ENCODE results near the gene PPP3CB. TPM values are rescaled to one million over a fixed set of nuclear protein-coding genes. Genes with fewer than 3 reads are reported as not detected.
"Not testable (repeated sequence)": the region's sequence is repeated elsewhere in the genome, so short reads cannot be mapped to it uniquely, and the experiment has no call there.

The PPP3CB gene

GRCh38 chr10:73394325-73394724 is 101.5 kb downstream of the PPP3CB start:
- not testable (repeated sequence) for H3K18ac ChIP-seq (ENCODE audit: low read depth in 1 of 2, low read length in 2 of 2); H3K4ac ChIP-seq (ENCODE audit: low read depth in 1 of 2, low read length in 2 of 2); H3K9me3 ChIP-seq (ENCODE audit: control insufficient read depth, low read length); H2BK5ac ChIP-seq (ENCODE audit: low read depth, low read length, poor library complexity, severe bottlenecking); H3K14ac ChIP-seq (ENCODE audit: low read length in 2 of 2); H3K9ac ChIP-seq (ENCODE audit: low read length); H2BK15ac ChIP-seq (ENCODE audit: low read depth, poor library complexity, severe bottlenecking); H3K27ac ChIP-seq (ENCODE audit: low read length, poor library complexity, severe bottlenecking); H3K4me2 ChIP-seq (ENCODE audit: low read length, poor library complexity, severe bottlenecking); H3K23ac ChIP-seq (ENCODE audit: low read length in 2 of 2); H3K4me1 ChIP-seq (ENCODE audit: control insufficient read depth, insufficient read depth, low read depth, low read length); DNase-seq; H3K4me3 ChIP-seq (ENCODE audit: insufficient read depth in 1 of 2, low read depth in 1 of 2, low read length in 2 of 2); H4K91ac ChIP-seq (ENCODE audit: low read length); H2AK5ac ChIP-seq (ENCODE audit: low read length, severe bottlenecking); H2BK12ac ChIP-seq (ENCODE audit: low read length in 2 of 2); H3K27me3 ChIP-seq (ENCODE audit: control insufficient read depth in 1 of 2, insufficient read depth in 1 of 2, low read length in 2 of 2); H2AFZ ChIP-seq (ENCODE audit: low read depth, low read length); H4K8ac ChIP-seq (ENCODE audit: low read length); H2BK120ac ChIP-seq (ENCODE audit: low read depth, low read length)
- Histone ChIP-seq H3K36me3 (ENCODE audit: control insufficient read depth in 1 of 2, insufficient read depth in 2 of 2, low read depth in 1 of 2, low read length in 2 of 2) (peaks cover 17 to 73% of the 10 kb centered on the region in 2 experiments), H3K79me1 (replicated peaks; ENCODE audit: low read length, poor library complexity, severe bottlenecking) (peaks cover 17% of the 10 kb centered on the region)
- WGBS, result 100% methylated on average over 3 of the region's 4 CpGs

DNA sequence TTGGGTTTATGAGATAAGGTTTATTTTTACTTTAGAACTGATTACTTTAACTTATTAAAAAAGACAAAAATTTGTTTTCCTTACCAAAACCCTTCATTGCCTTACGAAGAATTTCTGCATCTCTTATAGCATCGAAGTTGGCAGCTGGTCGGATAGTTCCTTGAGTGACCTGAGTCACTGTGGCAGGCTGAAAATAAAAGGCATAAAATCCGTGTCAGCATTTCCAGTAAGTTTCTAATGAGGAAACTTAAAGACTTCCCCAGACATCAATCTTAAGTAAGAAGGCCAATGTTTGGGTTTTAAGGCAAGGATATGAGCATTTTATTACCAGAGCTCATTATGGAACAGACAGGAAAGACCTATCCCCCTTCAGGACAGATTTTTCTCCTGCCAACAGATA is 107.6 kb downstream of the PPP3CB start:
- H4K8ac ChIP-seq (ENCODE audit: low read length), result no peak overlapping the region
- no peak overlapping the region for H2BK12ac ChIP-seq (ENCODE audit: low read length in 2 of 2)
- no peak overlapping the region for H2BK5ac ChIP-seq (ENCODE audit: low read depth, low read length, poor library complexity, severe bottlenecking)
- 99% methylated on average over 3 of the region's 4 CpGs for WGBS
- no peaks in the 10 kb centered on the region for H3K4me1 ChIP-seq (ENCODE audit: control insufficient read depth, insufficient read depth, low read depth, low read length)
- H3K18ac ChIP-seq (ENCODE audit: low read depth in 1 of 2, low read length in 2 of 2), result no peak overlapping the region
- no peak overlapping the region for H3K14ac ChIP-seq (ENCODE audit: low read length in 2 of 2)
- no peaks in the 10 kb centered on the region for H3K27me3 ChIP-seq (ENCODE audit: control insufficient read depth in 1 of 2, insufficient read depth in 1 of 2, low read length in 2 of 2)
- H3K4ac ChIP-seq (ENCODE audit: low read depth in 1 of 2, low read length in 2 of 2), result no peak overlapping the region
- H2BK15ac ChIP-seq (ENCODE audit: low read depth, poor library complexity, severe bottlenecking), result no peak overlapping the region
- no peak overlapping the region for H2AK5ac ChIP-seq (ENCODE audit: low read length, severe bottlenecking)
- no peaks in the 10 kb centered on the region for H3K9me3 ChIP-seq (ENCODE audit: control insufficient read depth, low read length)
- no peak overlapping the region for H2BK120ac ChIP-seq (ENCODE audit: low read depth, low read length)
- no peak overlapping the region for H2AFZ ChIP-seq (ENCODE audit: low read depth, low read length)
- peaks cover 29 to 82% of the 10 kb centered on the region in 2 experiments for H3K36me3 ChIP-seq (ENCODE audit: control insufficient read depth in 1 of 2, insufficient read depth in 2 of 2, low read depth in 1 of 2, low read length in 2 of 2)
- no peak overlapping the region for H4K91ac ChIP-seq (ENCODE audit: low read length)
- no peak overlapping the region for H3K27ac ChIP-seq (ENCODE audit: low read length, poor library complexity, severe bottlenecking)
- no peak overlapping the region for H3K4me2 ChIP-seq (ENCODE audit: low read length, poor library complexity, severe bottlenecking)
- no peak for DNase-seq
- H3K9ac ChIP-seq (ENCODE audit: low read length), result no peak overlapping the region
- H3K23ac ChIP-seq (ENCODE audit: low read length in 2 of 2), result no peak overlapping the region
- no peak overlapping the region for H3K4me3 ChIP-seq (ENCODE audit: insufficient read depth in 1 of 2, low read depth in 1 of 2, low read length in 2 of 2)
- peaks cover 15% of the 10 kb centered on the region for H3K79me1 ChIP-seq (replicated peaks; ENCODE audit: low read length, poor library complexity, severe bottlenecking)

- no peak overlapping the region for H3K9ac ChIP-seq (ENCODE audit: low read length)
- no peak overlapping the region for H2BK120ac ChIP-seq (ENCODE audit: low read depth, low read length)
- no peak overlapping the region for H3K23ac ChIP-seq (ENCODE audit: low read length in 2 of 2)
- H2BK5ac ChIP-seq (ENCODE audit: low read depth, low read length, poor library complexity, severe bottlenecking), result no peak overlapping the region
- no peak overlapping the region for H4K91ac ChIP-seq (ENCODE audit: low read length)
- DNase-seq, result no peak
- H4K8ac ChIP-seq (ENCODE audit: low read length), result no peak overlapping the region
- no peak overlapping the region for H2AK5ac ChIP-seq (ENCODE audit: low read length, severe bottlenecking)
- peaks cover 35 to 96% of the 10 kb centered on the region in 2 experiments for H3K36me3 ChIP-seq (ENCODE audit: control insufficient read depth in 1 of 2, insufficient read depth in 2 of 2, low read depth in 1 of 2, low read length in 2 of 2)
- H3K27me3 ChIP-seq (ENCODE audit: control insufficient read depth in 1 of 2, insufficient read depth in 1 of 2, low read length in 2 of 2), result no peaks in the 10 kb centered on the region
- no peak overlapping the region for H3K4ac ChIP-seq (ENCODE audit: low read depth in 1 of 2, low read length in 2 of 2)
- H2AFZ ChIP-seq (ENCODE audit: low read depth, low read length), result no peak overlapping the region
- H3K9me3 ChIP-seq (ENCODE audit: control insufficient read depth, low read length), result no peaks in the 10 kb centered on the region
- no peak overlapping the region for H2BK15ac ChIP-seq (ENCODE audit: low read depth, poor library complexity, severe bottlenecking)
- 98% methylated on average over 7 of the region's 7 CpGs for WGBS
- no peaks in the 10 kb centered on the region for H3K4me1 ChIP-seq (ENCODE audit: control insufficient read depth, insufficient read depth, low read depth, low read length)
- H2BK12ac ChIP-seq (ENCODE audit: low read length in 2 of 2), result no peak overlapping the region
- no peak overlapping the region for H3K4me3 ChIP-seq (ENCODE audit: insufficient read depth in 1 of 2, low read depth in 1 of 2, low read length in 2 of 2)
- H3K4me2 ChIP-seq (ENCODE audit: low read length, poor library complexity, severe bottlenecking), result no peak overlapping the region
- H3K18ac ChIP-seq (ENCODE audit: low read depth in 1 of 2, low read length in 2 of 2), result no peak overlapping the region
- no peak overlapping the region for H3K27ac ChIP-seq (ENCODE audit: low read length, poor library complexity, severe bottlenecking)
- no peak overlapping the region for H3K14ac ChIP-seq (ENCODE audit: low read length in 2 of 2)
- peaks cover 17% of the 10 kb centered on the region for H3K79me1 ChIP-seq (replicated peaks; ENCODE audit: low read length, poor library complexity, severe bottlenecking)
These were observed 109.2 kb downstream of the PPP3CB start for GRCh38 chr10:73386583-73386982.

Small RNA genes within 50 kb of the gene (small RNA-seq; reads per million reads assigned to genes)
- not detected for gene RNU6-883P (ENCODE audit: low read depth)
